CD4-positive, alpha-beta T cell (primary cell): Measurements from ENCODE around the gene DCUN1D4. TPM values are rescaled to one million over a fixed set of nuclear protein-coding genes. Genes with fewer than 3 reads are reported as not detected.

Source experiments
- ATAC-seq: fragments of 200-7000 bp; cut with Tn5 transposase; one replicate; pipeline ENCODE4 v1.10.0; 2022; ENCODE audit warnings: mild to moderate bottlenecking; ENCODE audit not compliant: poor library complexity
- CTCF ChIA-PET: fragments of 350-600 bp; sonication (Branson Sonifier 250); formaldehyde crosslinking; loops from one replicate; lab custom pipeline; 2021; ENCODE audit warnings: antibody characterized with exemption, inconsistent platforms; lab: Charles Lee
- POLR2A ChIA-PET: fragments of 350-600 bp; sonication (Branson Sonifier 250); formaldehyde crosslinking; loops from one replicate; lab custom pipeline; 2021; ENCODE audit warnings: antibody characterized with exemption, inconsistent platforms; lab: Charles Lee
- DNase-seq, 14 experiments: peaks; one replicate each; pipeline ENCODE4 v3.0.0-alpha.2; 2013 to 2020; ENCODE audit warnings: mixed read lengths in 2 of 14
- H3K27ac ChIP-seq, 2 donors: one replicate each; pipeline versions ENCODE4 v1.5.1 to v1.7.0; 2013; ENCODE audit warnings: low read length in 2 of 2, low read depth in 1 of 2, mild to moderate bottlenecking in 1 of 2
- H3K27me3 ChIP-seq, 2 experiments: 1 replicate in 1 of 2; 2 replicates in 1 of 2; pipeline versions ENCODE4 v1.6.1 to v1.7.0; 2013; ENCODE audit warnings: low read length in 2 of 2, control low read depth in 1 of 2, mild to moderate bottlenecking in 1 of 2, moderate library complexity in 1 of 2; ENCODE audit not compliant: insufficient read depth in 2 of 2, control insufficient read depth in 1 of 2
- H3K36me3 ChIP-seq: one replicate; pipeline ENCODE4 v1.6.1; 2013; ENCODE audit warnings: low read length, control low read depth; ENCODE audit not compliant: insufficient read depth
- H3K4me1 ChIP-seq: one replicate; pipeline ENCODE4 v1.6.1; 2013; ENCODE audit warnings: low read length, control low read depth; ENCODE audit not compliant: insufficient read depth
- H3K4me3 ChIP-seq: one replicate; pipeline ENCODE4 v1.5.1; 2013; ENCODE audit warnings: mild to moderate bottlenecking, low read length, moderate library complexity
- H3K9me3 ChIP-seq, 2 experiments: 1 replicate in 1 of 2; 2 replicates in 1 of 2; pipeline versions ENCODE4 v1.6.1 to v1.7.0; 2013; ENCODE audit warnings: low read length in 2 of 2, mild to moderate bottlenecking in 2 of 2, control low read depth in 1 of 2, moderate library complexity in 1 of 2; ENCODE audit not compliant: control insufficient read depth in 1 of 2, insufficient read depth in 1 of 2
- H3K27ac Mint-ChIP-seq: one replicate; pipeline ENCODE4 v1.8.0; 2020; ENCODE audit warnings: mixed read lengths
- H3K27me3 Mint-ChIP-seq: one replicate; pipeline ENCODE4 v1.8.0; 2021; ENCODE audit warnings: mixed read lengths
- H3K36me3 Mint-ChIP-seq: one replicate; pipeline ENCODE4 v1.8.0; 2021; ENCODE audit warnings: low read depth, mixed read lengths
- H3K4me1 Mint-ChIP-seq: one replicate; pipeline ENCODE4 v1.8.0; 2021; ENCODE audit warnings: low read depth, mixed read lengths
- H3K4me3 Mint-ChIP-seq: one replicate; pipeline ENCODE4 v1.8.0; 2020; ENCODE audit warnings: mild to moderate bottlenecking, mixed read lengths
- H3K9me3 Mint-ChIP-seq: one replicate; pipeline ENCODE4 v1.8.0; 2020; ENCODE audit warnings: mixed read lengths
- intact Hi-C, 2 experiments: fragments of 100-400 bp; cut with DNase I in 1 of 2; cut with micrococcal nuclease in 1 of 2; formaldehyde crosslinking; loops; one replicate each; pipeline versions ENCODE4 v1.15.1 to v1.9.0; 2023 to 2025; cut with DNase I, micrococcal nuclease
- total RNA-seq, 174 experiments: library from RNA in 2 of 174; stranded (reverse) in 2 of 174; gene quantifications; one replicate each; pipeline ENCODE4 v1.2.3 and lab custom pipeline; 2021 to 2026
- TF ChIP-seq, protein P1 (sequence below): fragments of 200-600 bp; IDR thresholded peaks from one replicate; pipeline ENCODE4 v1.8.0; 2022; ENCODE audit warnings: antibody characterized with exemption, mild to moderate bottlenecking

The DCUN1D4 gene
- total RNA-seq, 2 experiments from 2014 or later = 36.2 to 39.9 TPM

DNA sequence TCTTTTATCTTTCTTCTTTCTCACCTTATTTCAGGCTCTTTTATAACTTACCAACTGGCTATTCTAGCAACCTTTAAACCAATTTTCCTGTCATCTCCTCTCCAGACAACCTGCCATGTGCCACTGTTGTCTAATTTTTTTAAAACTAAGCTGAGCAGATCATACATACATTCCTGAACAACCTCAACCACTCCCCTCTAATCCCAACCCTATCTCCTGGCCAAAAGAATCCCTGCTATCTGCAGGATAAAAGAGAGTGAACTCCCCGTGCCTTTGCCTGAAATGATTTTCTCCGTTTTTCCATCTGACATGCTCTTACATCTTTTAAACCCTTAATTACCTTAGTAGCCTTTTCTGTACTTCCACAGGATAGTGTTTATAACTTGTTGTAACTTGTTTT lies 35.5 kb downstream of the DCUN1D4 start:
- Histone ChIP-seq H3K9me3 (no peaks in the 10 kb centered on the region), H3K36me3 (peaks cover 42% of the 10 kb centered on the region), H3K4me3 (no peak overlapping the region), H3K27ac (no peak overlapping the region), H3K27me3 (no peaks in the 10 kb centered on the region), H3K4me1 (no peaks in the 10 kb centered on the region)
- Mint-ChIP-seq H3K4me3 (no peak overlapping the region), H3K27ac (no peak overlapping the region), H3K9me3 (peaks cover 3% of the 10 kb centered on the region), H3K36me3 (peaks cover 94% of the 10 kb centered on the region), H3K27me3 (no peaks in the 10 kb centered on the region), H3K4me1 (no peaks in the 10 kb centered on the region)
- ChIA-PET CTCF (no interaction called here), POLR2A (no interaction called here)
- ATAC-seq (no peak), DNase-seq (no peak)
- intact Hi-C loops = no loop called here
- TF ChIP-seq, protein P1, sequence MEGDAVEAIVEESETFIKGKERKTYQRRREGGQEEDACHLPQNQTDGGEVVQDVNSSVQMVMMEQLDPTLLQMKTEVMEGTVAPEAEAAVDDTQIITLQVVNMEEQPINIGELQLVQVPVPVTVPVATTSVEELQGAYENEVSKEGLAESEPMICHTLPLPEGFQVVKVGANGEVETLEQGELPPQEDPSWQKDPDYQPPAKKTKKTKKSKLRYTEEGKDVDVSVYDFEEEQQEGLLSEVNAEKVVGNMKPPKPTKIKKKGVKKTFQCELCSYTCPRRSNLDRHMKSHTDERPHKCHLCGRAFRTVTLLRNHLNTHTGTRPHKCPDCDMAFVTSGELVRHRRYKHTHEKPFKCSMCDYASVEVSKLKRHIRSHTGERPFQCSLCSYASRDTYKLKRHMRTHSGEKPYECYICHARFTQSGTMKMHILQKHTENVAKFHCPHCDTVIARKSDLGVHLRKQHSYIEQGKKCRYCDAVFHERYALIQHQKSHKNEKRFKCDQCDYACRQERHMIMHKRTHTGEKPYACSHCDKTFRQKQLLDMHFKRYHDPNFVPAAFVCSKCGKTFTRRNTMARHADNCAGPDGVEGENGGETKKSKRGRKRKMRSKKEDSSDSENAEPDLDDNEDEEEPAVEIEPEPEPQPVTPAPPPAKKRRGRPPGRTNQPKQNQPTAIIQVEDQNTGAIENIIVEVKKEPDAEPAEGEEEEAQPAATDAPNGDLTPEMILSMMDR = no peak

DNA sequence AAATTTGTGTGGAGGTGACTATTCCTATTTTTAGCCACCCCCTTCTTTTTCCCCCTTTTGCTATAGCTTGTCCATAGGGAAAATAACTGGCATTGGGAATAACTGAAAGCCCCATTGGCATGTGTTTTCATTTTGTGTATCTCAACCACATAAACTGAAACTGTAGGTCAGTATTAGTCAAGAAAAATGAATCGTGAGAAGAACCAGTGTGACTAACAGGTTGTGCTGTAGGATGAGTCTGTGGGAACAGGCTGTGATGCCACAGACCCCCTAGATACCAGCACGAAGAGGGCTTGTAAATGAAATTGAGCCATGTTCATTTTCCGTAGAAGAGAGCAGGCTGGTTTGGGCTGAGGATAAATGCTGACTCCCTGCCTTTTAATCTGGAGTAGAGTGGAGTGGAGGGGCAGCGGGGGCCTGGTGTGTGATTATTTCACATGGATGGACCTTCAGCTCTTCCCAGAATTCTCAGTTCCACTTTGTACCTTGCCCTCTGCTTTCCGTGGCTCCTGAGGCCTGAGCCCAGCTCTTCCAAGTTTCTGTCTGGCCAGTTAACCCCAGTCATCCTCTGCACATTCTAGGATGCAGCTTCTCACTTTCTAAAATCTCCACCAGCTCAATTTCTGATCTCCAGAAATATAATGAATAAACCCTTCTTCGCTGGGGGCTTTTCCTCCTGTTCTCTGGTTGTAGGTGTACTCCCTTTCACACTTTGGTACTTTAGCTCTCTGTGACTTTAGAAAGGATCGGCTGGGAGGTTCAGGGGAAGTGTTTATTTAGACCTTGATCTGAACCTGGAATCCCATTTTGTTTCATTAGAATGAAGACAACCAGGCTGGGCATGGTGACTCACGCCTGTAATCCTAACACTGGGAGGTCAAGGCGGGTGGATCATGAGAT lies 37.3 kb downstream of the DCUN1D4 start:
- no peak for ATAC-seq
- Histone ChIP-seq H3K27me3 (no peaks in the 10 kb centered on the region), H3K27ac (no peak overlapping the region), H3K4me1 (no peaks in the 10 kb centered on the region), H3K4me3 (no peak overlapping the region), H3K9me3 (no peaks in the 10 kb centered on the region), H3K36me3 (peaks cover 25% of the 10 kb centered on the region)
- Mint-ChIP-seq H3K36me3 (peaks cover 92% of the 10 kb centered on the region), H3K4me3 (no peak overlapping the region), H3K27ac (no peak overlapping the region), H3K27me3 (no peaks in the 10 kb centered on the region), H3K9me3 (peaks cover 3% of the 10 kb centered on the region), H3K4me1 (peaks cover 5% of the 10 kb centered on the region)
- TF ChIP-seq, protein P1 = no peak
- POLR2A ChIA-PET = no interaction called here
- no peak for DNase-seq
- CTCF ChIA-PET = interaction anchor here (1.3 kb wide), 1 partner anchor 18 kb away, joined by 3 read pairs; no protein-coding TSS in a partner anchor
- intact Hi-C loops = no loop called here

- Mint-ChIP-seq H3K36me3 (peaks cover 85% of the 10 kb centered on the region), H3K9me3 (no peaks in the 10 kb centered on the region), H3K4me3 (no peak overlapping the region), H3K27ac (no peak overlapping the region), H3K4me1 (peaks cover 5% of the 10 kb centered on the region), H3K27me3 (no peaks in the 10 kb centered on the region)
- Histone ChIP-seq H3K9me3 (no peaks in the 10 kb centered on the region), H3K27ac (no peak overlapping the region), H3K4me1 (no peaks in the 10 kb centered on the region), H3K36me3 (peaks cover 18% of the 10 kb centered on the region), H3K4me3 (no peak overlapping the region), H3K27me3 (no peaks in the 10 kb centered on the region)
- TF ChIP-seq, protein P1 = no peak
- intact Hi-C loops = no loop called here
- no peak for ATAC-seq
- POLR2A ChIA-PET = no interaction called here
- no peak for DNase-seq
- CTCF ChIA-PET = no interaction called here
Measured at GRCh38 chr4:51884055-51884454, 41.1 kb downstream of the DCUN1D4 start.
